Amniotic stem cell (primary cell): ENCODE measurements around the gene TP53TG5.

ENCODE experiments used
- DNase-seq: peaks from one replicate; lab custom pipeline; 2025; lab: John Stamatoyannopoulos, UW

The TP53TG5 gene

DNA sequence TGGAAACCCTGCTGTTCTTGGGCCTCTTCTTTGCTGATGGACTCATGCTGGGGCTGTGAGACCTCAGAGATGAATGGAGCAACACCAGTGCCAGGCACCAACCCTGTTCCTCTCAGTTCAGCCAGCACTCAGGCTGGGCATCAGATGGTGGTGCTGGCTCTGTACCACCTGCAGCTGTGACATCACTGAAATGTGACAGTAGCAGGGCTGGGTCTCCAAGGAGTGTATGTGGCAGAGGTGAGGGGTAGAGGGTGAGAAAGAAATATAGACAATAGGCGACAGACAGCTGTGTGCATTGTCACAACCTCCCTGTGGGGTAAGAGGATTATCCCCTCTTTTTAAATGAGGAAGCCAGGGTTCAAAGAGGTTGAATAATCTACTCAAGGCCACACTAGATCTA is at the start of gene TP53TG5:
Gene TP53TG5 (minus strand): TSS at position 135 of the 400 bp plus-strand sequence. CDS start 89 bp downstream, at position 46.
- DNase-seq, result no peak

DNA sequence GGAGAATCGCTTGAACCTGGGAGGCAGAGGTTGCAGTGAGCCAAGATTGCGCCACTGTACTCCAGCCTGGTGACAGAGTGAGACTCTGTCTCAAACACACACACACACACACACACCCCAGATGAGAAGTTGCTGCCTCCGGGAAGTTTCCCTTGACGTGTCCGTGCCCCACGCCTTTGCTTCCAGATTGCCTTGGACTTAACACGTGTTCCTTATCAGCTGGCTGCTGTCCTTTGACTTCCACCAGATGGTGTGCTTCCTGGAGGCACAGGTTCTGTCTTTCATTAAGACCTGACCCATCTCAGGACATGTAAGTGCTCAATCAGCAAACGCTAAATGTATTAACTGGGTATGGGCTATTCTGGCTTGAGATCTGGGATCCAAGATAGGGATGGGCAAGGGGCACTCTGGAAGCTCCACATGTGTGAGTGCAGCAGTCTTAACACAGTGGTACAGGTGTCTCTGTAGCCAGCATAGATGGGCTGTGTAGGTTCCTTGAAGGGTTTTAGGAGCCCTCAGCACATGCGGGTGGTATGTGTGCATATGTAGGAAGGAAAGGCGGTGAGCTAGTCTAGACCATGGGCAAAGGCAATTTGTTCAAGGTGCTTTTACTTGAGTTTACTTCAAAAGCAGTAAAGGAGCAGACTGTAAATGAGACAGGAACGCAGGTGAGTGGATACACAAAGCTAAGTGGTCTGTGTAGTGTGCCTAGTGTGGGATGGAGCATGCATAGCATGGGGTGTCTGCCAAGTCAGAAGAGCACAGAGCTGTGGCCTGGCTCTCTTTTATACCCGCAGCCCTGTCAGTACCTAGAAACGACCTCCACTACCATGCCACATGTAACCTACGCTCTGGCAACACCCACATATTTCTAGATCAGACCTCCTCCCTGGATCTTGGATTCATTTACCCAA is 49.4 kb upstream of the TP53TG5 start:
- no peak for DNase-seq

DNA sequence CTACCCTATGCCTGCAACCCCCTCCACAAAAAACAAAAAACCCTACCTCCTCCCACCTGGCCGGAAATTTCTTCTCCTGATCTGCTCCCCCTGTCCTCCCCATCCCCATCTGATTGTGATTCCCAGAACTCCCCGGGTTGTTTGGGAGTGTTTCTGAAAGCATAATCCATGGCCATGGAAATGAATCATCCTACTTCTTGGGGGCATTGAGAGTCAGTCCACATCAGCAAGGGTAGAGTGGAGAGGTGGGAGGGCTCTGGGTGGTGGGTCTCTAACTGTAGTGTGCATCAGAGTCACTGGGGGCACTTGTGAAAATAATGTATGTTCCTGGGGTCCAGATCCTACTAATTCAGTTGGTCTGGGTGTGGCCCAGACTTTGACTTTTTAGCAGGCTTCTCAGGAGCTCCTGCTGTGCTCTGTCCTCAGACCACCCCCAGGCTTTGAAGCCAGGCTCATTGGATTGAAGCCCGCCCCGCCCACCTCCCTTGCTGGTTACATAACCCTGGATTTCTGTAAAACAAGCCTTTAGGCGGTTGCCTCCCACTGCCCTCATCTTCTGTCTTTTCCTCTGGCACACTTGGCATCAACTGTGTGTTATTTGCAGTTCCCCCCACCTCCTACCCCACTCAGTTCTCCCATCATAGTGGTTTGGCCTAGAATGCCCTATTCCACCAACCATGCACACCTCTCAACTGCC is 48.3 kb upstream of the TP53TG5 start:
- no peak for DNase-seq

DNA sequence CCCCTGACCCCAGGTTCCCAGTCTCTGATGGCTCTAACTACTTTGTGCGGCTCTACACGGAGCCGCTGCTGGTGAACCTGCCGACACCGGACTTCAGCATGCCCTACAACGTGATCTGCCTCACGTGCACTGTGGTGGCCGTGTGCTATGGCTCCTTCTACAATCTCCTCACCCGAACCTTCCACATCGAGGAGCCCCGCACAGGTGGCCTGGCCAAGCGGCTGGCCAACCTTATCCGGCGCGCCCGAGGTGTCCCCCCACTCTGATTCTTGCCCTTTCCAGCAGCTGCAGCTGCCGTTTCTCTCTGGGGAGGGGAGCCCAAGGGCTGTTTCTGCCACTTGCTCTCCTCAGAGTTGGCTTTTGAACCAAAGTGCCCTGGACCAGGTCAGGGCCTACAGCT is 47.4 kb upstream of the TP53TG5 start:
- DNase-seq, result no peak

DNA sequence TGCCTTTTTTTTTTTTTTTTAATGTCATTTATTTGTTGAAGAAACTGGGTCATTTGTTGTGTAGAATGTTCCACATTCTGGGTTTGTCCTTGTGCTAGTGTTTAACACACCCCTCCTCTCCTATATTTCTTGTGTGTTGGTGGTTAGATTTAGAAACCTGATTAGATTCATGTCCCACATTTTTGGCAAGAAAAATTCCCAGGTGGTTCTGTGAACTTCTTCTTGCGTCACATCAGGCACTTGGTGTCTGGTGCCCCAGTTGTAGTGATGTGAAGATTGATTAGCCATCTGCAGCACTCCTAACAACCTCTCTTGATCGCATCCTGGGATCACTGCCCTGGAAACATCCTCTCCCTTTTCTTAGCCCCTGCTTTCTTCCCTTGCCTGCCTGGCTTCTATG is 45.6 kb upstream of the TP53TG5 start:
- no peak for DNase-seq

DNA sequence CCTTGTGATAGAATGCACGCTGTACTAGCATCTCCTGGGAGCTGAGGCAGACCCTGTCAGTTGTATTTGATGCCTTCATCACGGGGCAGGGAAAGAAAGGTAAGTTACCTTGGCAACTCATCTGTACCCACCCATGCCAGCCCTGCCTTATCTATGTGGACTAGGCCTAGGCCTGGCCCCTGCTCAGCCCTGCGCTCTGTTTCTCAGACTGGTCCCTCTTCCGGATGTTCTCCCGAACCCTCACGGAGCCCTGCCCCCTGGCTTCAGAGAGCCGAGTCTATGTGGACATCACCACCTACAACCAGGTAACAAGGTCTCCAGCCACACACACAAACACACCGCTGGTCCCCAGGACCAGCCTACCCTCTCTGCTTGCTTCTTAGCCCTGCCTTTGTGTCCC is 42.0 kb upstream of the TP53TG5 start:
- no peak for DNase-seq

DNA sequence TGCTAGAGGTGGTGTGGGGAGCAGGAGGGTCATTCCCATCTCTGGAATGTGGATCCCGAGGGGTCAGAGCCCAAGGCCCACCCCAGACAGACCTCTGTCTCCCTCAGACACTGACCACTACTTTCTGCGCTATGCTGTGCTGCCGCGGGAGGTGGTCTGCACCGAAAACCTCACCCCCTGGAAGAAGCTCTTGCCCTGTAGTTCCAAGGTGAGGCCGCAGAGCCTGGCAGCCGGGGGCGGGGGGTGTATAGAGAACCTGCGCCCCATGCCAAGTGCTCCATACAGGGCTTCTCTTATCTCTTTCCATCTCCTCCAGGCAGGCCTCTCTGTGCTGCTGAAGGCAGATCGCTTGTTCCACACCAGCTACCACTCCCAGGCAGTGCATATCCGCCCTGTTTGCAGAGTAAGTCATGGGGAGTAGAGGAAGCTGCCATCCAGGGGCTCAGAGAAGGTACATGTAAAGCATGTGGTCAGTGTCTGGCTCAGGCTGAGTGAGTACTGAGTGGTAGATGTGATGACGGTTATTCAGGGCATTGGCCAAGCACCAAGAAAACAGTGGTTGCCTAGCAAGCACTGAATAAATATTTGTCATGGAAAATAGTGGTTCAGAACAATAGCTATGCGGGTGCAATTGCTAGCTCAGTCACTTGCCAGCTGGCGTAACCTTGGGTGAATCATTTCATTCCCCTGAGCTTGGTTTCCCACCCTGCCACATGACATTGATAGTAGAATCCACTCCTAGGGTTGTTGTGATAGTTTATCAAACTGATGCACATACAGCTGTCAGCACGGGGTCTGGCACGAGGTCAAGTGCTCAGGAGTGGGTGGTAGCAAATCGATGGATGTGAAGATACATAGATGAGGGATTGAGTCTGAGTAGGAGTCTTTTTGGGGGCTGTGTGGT is 41.3 kb upstream of the TP53TG5 start:
- no peak for DNase-seq

DNA sequence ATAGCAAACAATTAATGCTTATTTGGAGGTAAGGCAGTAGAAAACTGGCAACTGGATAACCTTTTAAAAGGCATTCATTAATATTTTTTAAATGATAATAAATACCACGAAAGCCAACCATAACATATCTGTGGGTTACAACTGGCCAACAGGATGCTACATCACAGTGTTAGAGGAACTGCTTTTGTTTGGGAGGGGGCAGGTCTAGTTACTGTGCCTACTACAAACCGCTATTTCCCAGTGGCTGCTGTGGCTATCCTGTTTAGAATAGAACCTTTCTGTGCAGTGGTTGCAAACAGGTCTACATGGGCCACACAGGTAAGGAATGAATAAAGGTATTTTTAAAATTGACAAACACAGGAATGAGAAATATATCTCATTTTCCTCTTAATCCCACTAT is 38.8 kb upstream of the TP53TG5 start:
- DNase-seq, result no peak

DNA sequence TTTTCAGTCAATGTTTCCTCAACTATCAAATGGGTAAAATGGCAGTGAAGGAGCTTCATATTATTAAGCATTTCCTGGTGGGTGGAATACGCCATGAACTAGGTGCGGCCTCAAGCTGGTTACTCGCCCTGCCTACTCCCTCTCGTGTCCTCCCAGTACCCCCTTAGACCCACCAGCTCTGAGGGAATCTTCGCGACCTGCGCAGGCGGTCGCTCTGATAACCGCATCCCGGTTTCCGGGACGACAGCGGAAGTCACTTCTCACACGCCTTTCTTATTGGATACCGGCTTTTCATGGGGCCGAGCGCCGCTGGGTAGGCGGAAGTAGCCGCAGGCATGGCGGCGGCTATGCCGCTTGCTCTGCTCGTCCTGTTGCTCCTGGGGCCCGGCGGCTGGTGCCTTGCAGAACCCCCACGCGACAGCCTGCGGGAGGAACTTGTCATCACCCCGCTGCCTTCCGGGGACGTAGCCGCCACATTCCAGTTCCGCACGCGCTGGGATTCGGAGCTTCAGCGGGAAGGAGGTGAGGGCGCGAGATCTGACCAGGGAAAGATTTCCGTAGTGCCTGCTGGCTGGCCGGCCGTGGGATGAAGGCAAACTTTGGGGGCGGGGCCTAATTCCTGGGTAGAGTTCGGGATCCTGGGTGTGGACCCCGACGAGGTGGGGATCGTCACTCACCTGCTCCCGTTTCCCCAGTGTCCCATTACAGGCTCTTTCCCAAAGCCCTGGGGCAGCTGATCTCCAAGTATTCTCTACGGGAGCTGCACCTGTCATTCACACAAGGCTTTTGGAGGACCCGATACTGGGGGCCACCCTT is 37.9 kb upstream of the TP53TG5 start, which contains the start of gene PIGT:
Gene PIGT (plus strand): TSS at position 320 of the 816 bp plus-strand sequence. CDS start 16 bp downstream, at position 336.
- DNase-seq, result peak; percentile 66

DNA sequence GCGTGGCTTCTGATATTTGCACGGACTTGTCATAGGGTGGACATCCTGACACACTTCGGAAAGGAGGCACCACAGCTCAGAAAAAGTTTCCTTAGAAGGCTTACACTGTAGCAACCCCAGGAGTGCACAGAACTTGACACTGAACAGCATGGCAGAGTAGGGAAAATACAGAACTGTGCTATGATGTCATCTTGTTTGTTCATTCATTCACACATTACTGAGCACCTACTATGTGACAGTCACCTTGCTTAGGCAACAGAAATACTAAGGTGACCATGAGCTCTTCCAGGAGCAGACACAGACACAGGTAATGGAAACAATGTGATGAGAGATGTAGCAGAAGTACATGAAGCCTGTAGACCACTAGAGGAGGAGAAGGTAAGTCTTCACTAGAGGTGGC is 35.4 kb upstream of the TP53TG5 start:
- DNase-seq, result no peak

DNA sequence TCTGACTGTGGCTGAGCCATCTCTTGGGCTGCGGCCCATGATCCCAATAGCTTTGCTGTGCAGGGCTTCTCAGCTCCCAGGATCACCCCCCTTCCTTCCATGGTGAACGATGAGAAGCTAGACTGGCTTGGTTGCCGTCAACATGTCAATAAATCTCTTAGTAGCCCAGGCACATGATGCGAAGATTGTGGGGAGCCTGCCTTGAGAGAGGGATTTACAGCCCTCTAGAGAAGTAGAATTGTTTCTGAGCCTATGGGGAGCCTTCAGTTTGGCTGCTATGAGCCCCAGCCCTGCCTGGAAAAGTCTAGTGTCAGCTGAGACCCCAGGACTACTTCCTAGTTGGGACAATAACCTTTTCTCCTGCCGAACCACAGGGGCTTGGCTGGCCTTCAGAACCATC is 34.5 kb upstream of the TP53TG5 start:
- no peak for DNase-seq

DNA sequence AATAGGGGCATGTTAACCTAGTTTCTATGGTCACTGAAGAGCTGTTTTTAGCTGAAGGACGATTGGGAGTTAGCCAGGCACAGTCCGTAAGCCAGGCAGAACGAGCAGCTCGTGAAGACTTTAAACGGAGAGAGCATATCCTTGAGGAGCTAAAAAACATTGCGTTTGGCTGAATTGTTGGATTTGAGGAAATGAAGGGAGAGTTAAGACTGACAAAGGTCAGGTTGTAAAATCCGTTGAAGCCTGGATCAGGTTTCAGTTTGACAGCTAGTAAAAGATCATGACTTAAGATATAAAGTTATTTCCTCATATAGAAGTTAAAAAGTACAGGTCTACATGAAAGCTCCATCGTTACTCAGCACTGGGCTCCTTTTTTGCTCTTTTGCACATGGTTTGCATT is 32.8 kb upstream of the TP53TG5 start:
- DNase-seq, result no peak

DNA sequence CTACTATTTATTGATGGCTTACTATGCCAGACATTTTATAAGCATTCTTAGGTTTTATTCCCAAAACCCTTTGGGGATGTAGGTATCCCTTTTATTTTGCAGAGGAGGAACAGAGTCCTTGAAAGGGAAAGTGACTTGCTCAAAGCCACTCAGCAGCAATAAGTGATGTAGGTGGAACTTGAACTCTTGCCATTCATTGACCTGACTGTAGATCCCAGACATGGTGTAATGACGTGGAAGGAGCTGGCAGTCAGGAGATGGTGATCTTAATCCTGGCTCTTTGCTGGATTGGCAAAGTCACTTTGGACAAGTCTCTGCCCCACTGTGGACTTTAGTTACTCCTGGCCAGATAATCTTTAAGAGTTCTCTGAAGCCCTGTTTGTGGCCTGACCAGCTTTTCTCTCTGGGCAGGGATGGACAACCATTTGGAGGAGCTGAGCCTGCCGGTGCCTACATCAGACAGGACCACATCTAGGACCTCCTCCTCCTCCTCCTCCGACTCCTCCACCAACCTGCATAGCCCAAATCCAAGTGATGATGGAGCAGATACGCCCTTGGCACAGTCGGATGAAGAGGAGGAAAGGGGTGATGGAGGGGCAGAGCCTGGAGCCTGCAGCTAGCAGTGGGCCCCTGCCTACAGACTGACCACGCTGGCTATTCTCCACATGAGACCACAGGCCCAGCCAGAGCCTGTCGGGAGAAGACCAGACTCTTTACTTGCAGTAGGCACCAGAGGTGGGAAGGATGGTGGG is 31.6 kb upstream of the TP53TG5 start:
- DNase-seq, result no peak

DNA sequence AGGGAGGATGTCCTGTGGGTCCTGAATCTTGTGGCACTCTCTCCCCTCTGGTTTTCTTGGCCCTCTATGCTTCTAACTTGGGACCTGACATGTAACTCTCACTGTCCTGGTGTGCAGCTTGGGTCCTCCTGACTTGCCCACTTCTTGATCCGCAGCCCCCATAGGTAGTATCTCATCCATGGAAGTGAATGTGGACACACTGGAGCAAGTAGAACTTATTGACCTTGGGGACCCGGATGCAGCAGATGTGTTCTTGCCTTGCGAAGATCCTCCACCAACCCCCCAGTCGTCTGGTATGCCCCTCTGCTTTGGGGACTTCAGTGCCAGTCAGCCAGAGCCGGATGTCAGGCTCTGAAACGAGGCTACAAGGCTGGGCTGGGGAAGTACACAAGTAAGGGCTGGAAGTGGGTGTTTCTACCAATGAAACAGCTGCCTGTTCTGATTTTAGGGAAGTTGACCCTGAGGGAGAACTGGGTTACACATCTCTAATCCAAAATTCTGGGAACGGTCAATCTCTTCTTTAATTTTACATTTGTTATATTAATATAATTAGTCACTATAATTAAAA is 30.6 kb upstream of the TP53TG5 start:
- no peak for DNase-seq

DNA sequence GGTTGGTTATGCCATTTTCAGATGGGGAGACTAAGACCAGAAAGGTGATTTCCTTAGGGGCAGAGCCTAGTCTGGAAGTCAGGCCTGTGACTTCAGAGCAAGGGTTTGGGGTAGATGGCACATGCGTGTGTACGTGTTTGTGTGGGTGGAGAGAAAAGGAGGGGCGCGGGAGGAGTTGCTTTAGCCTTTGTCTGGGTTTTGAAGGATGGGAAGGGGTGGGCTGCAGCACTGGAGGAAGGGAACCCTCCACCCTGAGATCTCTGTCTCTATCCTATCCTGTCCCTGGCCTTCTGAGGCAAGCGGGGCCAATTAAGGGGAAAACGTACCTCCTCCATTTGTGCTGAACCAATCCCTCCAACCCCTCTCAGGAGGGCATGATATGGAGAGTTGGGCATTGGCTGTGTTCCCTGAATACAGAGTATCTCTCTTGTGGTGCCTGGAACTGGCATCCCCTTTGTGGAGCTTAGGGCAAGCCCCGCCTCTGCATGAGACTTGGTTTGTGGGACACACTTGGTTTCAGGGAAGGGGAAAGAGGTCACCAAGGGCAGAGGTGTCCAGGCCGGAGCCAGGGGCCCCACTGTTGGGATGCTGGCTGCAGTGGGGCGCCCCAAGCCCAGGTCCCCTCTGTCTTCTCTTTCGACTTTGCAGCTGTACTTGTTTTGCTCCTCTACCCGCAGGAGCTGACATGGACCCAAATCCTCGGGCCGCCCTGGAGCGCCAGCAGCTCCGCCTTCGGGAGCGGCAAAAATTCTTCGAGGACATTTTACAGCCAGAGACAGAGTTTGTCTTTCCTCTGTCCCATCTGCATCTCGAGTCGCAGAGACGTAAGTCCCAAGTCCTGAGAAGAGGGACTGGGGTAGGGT is 29.9 kb upstream of the TP53TG5 start, which contains the start of gene DBNDD2:
Gene DBNDD2 (plus strand): TSS at position 507 of the 863 bp plus-strand sequence. CDS start 179 bp downstream, at position 686.
- no peak for DNase-seq

DNA sequence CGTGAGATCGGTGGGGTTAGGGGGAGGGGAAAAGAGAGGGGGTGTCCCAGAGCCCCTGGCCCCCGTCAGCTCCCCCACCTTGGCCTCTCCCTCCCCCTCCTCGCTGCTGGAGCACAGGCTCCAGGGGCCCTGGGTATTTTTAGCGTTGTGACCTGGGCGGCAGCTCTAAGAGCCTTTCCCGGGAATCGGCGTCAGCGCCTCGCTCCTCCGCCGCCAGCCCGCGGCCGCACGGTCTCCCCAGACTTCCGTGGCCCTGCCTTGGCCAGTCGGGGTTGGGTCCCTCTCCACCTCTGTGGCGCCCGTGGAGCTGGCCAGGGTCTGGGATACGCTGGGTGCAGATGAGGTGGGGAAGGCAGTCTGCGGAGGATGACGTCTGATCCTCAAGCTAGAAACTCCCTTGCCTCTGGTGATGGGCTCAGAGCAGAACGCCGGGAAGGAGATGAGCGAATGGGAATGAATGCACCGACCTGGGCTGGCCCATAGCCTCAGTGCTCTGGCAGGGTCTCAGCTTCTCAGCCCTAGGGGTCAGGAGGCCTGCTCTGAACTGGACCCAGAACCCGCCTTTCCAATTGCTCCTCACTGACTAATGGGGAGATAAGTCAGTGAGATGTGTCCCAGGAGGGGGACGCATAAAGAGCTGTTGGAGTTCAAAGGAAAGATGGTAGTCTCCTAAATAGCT is 29.1 kb upstream of the TP53TG5 start:
- no peak for DNase-seq

DNA sequence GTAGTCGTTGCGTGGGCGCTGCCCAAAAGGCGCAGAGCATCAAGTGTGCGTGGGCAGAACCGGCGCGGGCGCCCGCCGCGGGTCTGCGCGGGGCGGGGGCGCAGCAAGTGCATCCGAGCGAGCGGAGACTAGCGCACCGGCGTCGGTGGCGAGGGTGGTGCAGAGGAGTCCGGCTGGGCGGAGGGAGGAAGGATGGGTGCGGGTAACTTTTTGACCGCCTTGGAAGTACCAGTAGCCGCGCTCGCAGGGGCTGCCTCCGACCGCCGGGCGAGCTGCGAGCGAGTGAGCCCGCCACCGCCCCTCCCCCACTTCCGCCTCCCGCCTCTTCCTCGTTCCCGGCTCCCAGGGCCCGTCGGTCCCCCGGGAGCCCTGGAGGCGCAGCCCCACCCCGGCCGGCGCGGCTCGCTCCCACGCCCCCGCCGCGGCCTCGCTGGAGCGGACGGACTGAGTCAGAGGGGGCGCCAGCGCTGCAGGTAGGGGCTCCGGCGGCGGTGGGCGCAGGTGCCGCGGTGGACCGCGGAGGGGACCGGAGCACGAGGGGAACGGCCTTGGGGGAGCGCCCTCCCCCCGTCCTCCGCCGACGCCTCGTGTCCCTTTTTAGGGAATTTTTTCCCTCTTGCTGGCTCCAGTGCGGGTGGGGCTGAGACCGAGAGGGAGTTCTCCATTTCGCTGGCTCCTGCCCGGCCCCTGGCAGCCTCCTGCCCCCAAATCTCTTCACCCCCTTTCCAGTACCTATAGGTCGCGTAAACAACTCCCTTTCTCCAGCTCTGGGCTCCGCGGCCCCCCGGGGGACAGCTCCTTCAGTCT is 28.3 kb upstream of the TP53TG5 start:
- DNase-seq, result no peak
